Stimulated activated naive CD8-positive, alpha-beta T cell treated with anti-CD3 and anti-CD28 coated beads, Interleukin-15, amount 100 ng/mL, for 72 hours (primary cell): ENCODE measurements around the gene DND1.
A peak's percentile ranks its signal among the peaks of the same experiment; 100 is the strongest.
"Not testable (repeated sequence)": the region's sequence is repeated elsewhere in the genome, so short reads cannot be mapped to it uniquely, and the experiment has no call there.

Source experiments
- ATAC-seq: fragments of 150-1000 bp; cut with Tn5 transposase; 2 replicates; pipeline ENCODE4 v1.10.0; 2021; ENCODE audit warnings: mild to moderate bottlenecking, moderate library complexity
- DNase-seq, 2 donors: peaks; one replicate each; pipeline ENCODE4 v3.0.0; 2021 to 2022
- H3K27ac Mint-ChIP-seq, 2 donors: one replicate each; pipeline ENCODE4 v1.8.0; 2022; ENCODE audit warnings: mild to moderate bottlenecking in 2 of 2, mixed read lengths in 2 of 2, moderate library complexity in 2 of 2
- H3K27me3 Mint-ChIP-seq: one replicate; pipeline ENCODE4 v1.8.0; 2022; ENCODE audit warnings: mixed read lengths
- H3K4me1 Mint-ChIP-seq: one replicate; pipeline ENCODE4 v1.8.0; 2022; ENCODE audit warnings: mild to moderate bottlenecking, mixed read lengths
- H3K4me3 Mint-ChIP-seq, 2 donors: one replicate each; pipeline ENCODE4 v1.8.0; 2022; ENCODE audit warnings: mild to moderate bottlenecking in 2 of 2, mixed read lengths in 2 of 2, moderate library complexity in 1 of 2
- H3K9me3 Mint-ChIP-seq, 2 donors: one replicate each; pipeline ENCODE4 v1.8.0; 2022; ENCODE audit warnings: mixed read lengths in 2 of 2

DND1 gene

DNA sequence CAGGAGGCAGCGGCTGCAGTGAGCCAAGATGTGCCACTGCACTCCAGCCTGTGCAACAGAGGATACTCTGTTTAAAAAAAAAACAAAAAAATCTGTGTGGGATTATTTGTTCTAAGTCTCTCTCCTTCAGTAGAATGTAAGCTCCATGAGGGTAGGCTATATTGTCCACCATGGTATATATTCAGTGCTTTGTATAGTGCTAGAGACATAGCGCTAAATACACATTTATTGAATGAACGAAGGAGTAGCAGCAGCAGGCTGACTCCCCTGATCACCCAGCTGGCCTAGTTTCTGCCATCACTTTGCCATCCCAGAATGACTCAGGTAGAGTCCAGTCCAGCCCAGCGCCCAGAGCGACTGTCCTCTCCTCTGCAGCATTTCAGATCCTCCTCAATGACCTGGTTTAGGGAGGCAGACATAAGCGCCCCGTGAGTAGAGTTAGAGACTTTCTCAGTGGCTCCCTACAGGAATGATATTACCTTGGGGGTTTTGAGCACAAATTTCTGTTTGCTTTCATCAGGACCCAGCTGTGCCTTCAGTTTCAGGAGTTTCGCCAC lies 17.1 kb upstream of the DND1 start:
- Mint-ChIP-seq H3K4me1 (peaks cover 54% of the 10 kb centered on the region), H3K27me3 (no peaks in the 10 kb centered on the region), H3K9me3 (no peaks in the 10 kb centered on the region), H3K4me3 (peak overlapping the region; percentile 95 to 100), H3K27ac (peak overlapping the region; percentile 98)
- ATAC-seq, result no peak
- DNase-seq, result peak in 1 of 2 donors; percentile 16

DNA sequence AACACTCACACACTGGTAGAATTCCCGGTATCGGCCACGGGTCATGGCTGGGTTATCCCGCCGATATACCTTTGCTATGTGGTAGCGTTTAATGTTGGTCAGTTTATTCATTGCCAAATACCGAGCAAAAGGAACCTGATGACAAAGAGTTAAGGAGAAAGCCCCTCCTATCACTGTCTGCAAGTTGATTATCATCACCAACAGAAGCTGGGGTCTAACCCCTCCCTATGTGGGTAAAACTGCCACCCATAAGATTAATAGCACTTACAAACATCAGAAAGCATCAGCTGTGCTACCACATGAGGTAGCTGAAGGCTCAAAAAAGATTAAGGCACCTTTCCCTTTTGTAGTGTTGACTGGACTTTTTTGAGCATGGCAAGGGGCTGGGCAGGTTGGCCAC lies 5.6 kb upstream of the DND1 start:
- Mint-ChIP-seq H3K27ac (no peak overlapping the region), H3K4me1 (peaks cover 7% of the 10 kb centered on the region), H3K27me3 (no peaks in the 10 kb centered on the region), H3K4me3 (no peak overlapping the region), H3K9me3 (no peaks in the 10 kb centered on the region)
- ATAC-seq, result no peak
- DNase-seq, result no peak

GRCh38 chr5:140677947-140678346 lies 4.6 kb upstream of the DND1 start:
- H3K9me3 Mint-ChIP-seq, result no peaks in the 10 kb centered on the region
- peaks cover 7% of the 10 kb centered on the region for H3K4me1 Mint-ChIP-seq
- H3K4me3 Mint-ChIP-seq, result no peak overlapping the region
- H3K27me3 Mint-ChIP-seq, result no peaks in the 10 kb centered on the region
- H3K27ac Mint-ChIP-seq, result no peak overlapping the region
- ATAC-seq (no peak), DNase-seq (no peak)

GRCh38 chr5:140674629-140675028 lies 1.3 kb upstream of the DND1 start:
- no peak for DNase-seq
- ATAC-seq, result no peak
- peak overlapping the region in 1 of 2 donors; percentile 92 for H3K27ac Mint-ChIP-seq
- peaks cover 7% of the 10 kb centered on the region for H3K4me1 Mint-ChIP-seq
- no peaks in the 10 kb centered on the region for H3K27me3 Mint-ChIP-seq
- H3K4me3 Mint-ChIP-seq, result no peak overlapping the region
- no peaks in the 10 kb centered on the region for H3K9me3 Mint-ChIP-seq

DNA sequence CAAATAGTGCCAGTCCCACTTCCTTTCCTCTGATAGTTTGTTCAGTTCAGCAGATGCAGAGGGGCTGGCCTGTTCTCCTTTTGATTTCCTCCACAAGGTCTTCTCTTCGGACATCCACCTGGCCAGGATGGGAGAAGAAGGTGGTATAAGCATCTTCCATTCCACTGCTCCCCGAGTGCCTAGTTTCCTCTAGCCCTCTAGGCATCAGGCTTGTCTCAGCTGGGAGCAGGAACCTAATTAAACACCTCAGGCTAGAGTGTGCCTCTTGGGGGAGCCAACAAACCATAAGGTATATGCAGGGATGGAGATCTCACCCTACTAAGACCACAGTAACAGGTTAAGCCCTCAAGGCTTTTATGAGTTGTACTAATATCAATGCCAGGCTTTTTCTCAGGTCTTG lies 835 bp upstream of the DND1 start:
- ATAC-seq, result no peak
- peaks cover 7% of the 10 kb centered on the region for H3K4me1 Mint-ChIP-seq
- no peak for DNase-seq
- peak overlapping the region in 1 of 2 donors; percentile 2 for H3K27ac Mint-ChIP-seq
- no peak overlapping the region for H3K4me3 Mint-ChIP-seq
- H3K9me3 Mint-ChIP-seq, result no peaks in the 10 kb centered on the region
- H3K27me3 Mint-ChIP-seq, result no peaks in the 10 kb centered on the region

DNA sequence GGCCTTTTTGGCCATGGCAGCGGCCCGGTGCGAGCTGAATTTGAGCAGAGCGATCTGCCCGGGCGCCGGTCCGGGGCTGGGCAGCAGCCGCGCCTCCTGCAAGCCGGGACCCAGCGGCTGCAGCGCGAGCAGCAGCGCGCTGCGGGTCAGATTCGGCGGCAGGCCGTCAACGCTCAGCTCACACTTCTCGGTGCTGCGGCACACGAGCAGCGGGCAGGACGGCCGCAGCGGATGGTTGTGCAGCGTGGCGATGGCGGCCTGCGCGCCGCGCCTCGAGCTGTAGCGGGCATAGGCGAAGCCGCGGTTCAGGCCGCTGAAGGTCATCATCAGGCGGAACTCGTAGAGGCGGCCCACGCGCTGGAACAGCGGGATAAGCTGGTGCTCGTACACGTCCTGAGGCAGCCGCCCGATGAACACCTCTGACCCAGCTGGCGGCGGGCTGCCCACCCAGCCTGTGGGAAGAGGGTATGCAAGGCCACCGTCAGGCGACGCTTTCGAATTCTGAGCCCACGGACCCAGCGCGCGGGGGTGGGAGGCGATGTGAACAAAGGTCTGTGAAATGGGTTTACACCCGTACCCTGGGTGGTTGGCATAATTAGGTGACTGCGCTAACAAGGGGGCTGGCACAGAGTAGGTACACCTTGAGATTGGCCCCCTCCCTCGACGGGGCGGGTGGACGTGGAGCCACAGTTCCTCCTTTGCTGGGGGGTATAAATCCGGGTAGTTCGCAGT lies 755 bp downstream of the DND1 start:
- Mint-ChIP-seq H3K9me3 (no peaks in the 10 kb centered on the region), H3K4me1 (peaks cover 13% of the 10 kb centered on the region), H3K27ac (no peak overlapping the region), H3K27me3 (no peaks in the 10 kb centered on the region), H3K4me3 (no peak overlapping the region)
- DNase-seq (peak in 1 of 2 donors; percentile 31), ATAC-seq (peak; percentile 35)

- ATAC-seq (peak; percentile 2), DNase-seq (no peak)
- Mint-ChIP-seq H3K4me1 (peaks cover 23% of the 10 kb centered on the region), H3K27me3 (no peaks in the 10 kb centered on the region), H3K4me3 (no peak overlapping the region), H3K9me3 (no peaks in the 10 kb centered on the region), H3K27ac (no peak overlapping the region)
Measured at GRCh38 chr5:140671472-140672125, 1.8 kb downstream of the DND1 start.

DNA sequence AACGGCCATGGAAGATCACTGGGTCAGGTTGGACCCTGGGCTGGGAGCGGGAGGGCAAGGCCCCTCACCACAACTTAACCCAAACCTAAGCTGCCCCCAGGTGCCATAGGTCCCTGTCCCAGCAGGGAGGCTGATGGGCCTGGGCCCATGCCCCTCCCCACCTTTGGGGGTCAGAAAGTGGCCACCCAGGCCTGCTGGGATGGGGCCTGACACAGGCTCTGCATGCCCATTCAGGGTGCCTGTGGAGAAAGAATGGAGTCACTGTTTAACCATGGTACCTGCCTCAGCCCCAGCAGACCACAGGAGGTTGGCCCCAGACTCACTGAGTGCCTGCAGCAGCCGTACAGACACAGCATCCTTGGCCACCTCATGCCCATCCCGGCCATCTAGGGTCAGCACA lies 2.3 kb downstream of the DND1 start:
- H3K9me3 Mint-ChIP-seq, H3K4me3 Mint-ChIP-seq, DNase-seq, H3K27ac Mint-ChIP-seq, H3K27me3 Mint-ChIP-seq: not testable (repeated sequence)
- ATAC-seq, result peak; percentile 13
- peaks cover 28% of the 10 kb centered on the region for H3K4me1 Mint-ChIP-seq

DNA sequence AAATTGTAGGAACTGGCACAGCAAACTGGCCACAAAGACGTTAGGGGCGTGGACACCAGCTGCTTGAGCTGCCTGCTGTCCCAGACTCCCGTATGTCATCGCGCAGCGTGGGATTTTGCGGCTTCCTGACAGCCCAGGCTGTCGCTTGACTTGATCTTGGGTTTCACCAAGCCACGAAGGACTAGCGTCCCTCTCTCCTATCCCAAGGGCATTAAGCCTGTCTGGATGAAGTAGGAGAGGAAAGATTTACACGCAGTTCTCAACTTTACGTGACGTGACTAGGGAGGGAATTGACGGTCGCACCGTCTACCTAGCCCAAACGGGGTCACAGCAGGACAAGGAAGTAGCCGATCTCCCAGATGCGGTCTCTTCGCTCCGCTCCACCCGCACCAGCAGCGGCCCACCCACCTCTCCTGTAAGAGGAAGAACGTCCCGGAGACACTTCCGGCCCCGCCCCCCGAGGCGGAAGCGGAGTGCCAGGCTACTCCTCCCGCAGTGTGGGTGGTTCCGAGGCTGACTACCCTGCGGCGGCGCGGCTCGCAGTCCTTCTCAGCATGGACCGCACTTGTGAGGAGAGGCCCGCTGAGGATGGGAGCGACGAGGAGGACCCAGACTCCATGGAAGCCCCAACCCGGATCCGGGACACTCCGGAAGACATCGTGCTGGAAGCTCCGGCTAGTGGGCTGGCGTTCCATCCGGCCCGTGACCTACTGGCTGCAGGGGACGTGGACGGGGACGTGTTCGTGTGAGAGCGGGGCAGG lies 8.8 kb downstream of the DND1 start, which contains the start of gene WDR55:
Gene WDR55, plus strand, starts transcription at position 546 of the 761 bp plus-strand sequence. Its CDS starts 9 bp downstream, at position 555.
- peak within 1 kb of the TSS; percentile 97 to 99 for H3K27ac Mint-ChIP-seq

GRCh38 chr5:140664030-140664358 lies 9.4 kb downstream of the DND1 start:
- peak overlapping the region in 1 of 2 donors; percentile 99 for H3K27ac Mint-ChIP-seq
- ATAC-seq, result no peak
- no peaks in the 10 kb centered on the region for H3K9me3 Mint-ChIP-seq

More for the DNA sequence above, 8.8 kb downstream of the DND1 start, which contains the start of gene WDR55:
- DNase-seq (peak; percentile 93 to 95), ATAC-seq (peak; percentile 98)
- Mint-ChIP-seq H3K4me3 (peak within 1 kb of the TSS; percentile 96 to 99), H3K4me1 (peaks cover 37% of the 10 kb centered on the region), H3K9me3 (no peaks in the 10 kb centered on the region), H3K27me3 (no peaks in the 10 kb centered on the region)

GRCh38 chr5:140660371-140660770 lies 13.0 kb downstream of the DND1 start:
- H3K4me1 Mint-ChIP-seq, DNase-seq, H3K4me3 Mint-ChIP-seq, ATAC-seq, H3K9me3 Mint-ChIP-seq, H3K27ac Mint-ChIP-seq, H3K27me3 Mint-ChIP-seq: not testable (repeated sequence)

More at GRCh38 chr5:140664030-140664358, 9.4 kb downstream of the DND1 start:
- Mint-ChIP-seq H3K4me3 (peak overlapping the region; percentile 96 to 99), H3K27me3 (no peaks in the 10 kb centered on the region), H3K4me1 (peaks cover 37% of the 10 kb centered on the region)
- no peak for DNase-seq

GRCh38 chr5:140658870-140659269 lies 14.5 kb downstream of the DND1 start:
- Mint-ChIP-seq H3K27me3 (no peaks in the 10 kb centered on the region), H3K27ac (no peak overlapping the region), H3K4me1 (no peaks in the 10 kb centered on the region), H3K4me3 (no peak overlapping the region), H3K9me3 (no peaks in the 10 kb centered on the region)
- DNase-seq, result no peak
- no peak for ATAC-seq

- ATAC-seq (peak; percentile 47), DNase-seq (no peak)
- Mint-ChIP-seq H3K27ac (peak overlapping the region; percentile 19 to 98), H3K4me1 (peaks cover 68% of the 10 kb centered on the region), H3K27me3 (no peaks in the 10 kb centered on the region), H3K9me3 (no peaks in the 10 kb centered on the region), H3K4me3 (peak overlapping the region; percentile 95 to 100)
Measured at GRCh38 chr5:140647042-140647419, 26.3 kb downstream of the DND1 start.

- Mint-ChIP-seq H3K9me3 (no peaks in the 10 kb centered on the region), H3K27ac (peak overlapping the region in 1 of 2 donors; percentile 29), H3K4me1 (peaks cover 77% of the 10 kb centered on the region), H3K27me3 (no peaks in the 10 kb centered on the region), H3K4me3 (no peak overlapping the region)
- DNase-seq (no peak), ATAC-seq (no peak)
Measured at GRCh38 chr5:140642718-140643117, 30.7 kb downstream of the DND1 start.

- Mint-ChIP-seq H3K27me3 (no peaks in the 10 kb centered on the region), H3K4me3 (no peak overlapping the region), H3K9me3 (no peaks in the 10 kb centered on the region), H3K4me1 (peaks cover 77% of the 10 kb centered on the region), H3K27ac (no peak overlapping the region)
- no peak for ATAC-seq
- no peak for DNase-seq
Measured at GRCh38 chr5:140641716-140642115, 31.7 kb downstream of the DND1 start.
